Progenitor cell of endocrine pancreas (in vitro differentiated cells): Measurements from ENCODE around the gene CMIP. TPM values are rescaled to one million over a fixed set of nuclear protein-coding genes. Genes with fewer than 3 reads are reported as not detected.

ENCODE experiments used
- DNase-seq: peaks from one replicate; pipeline ENCODE4 v3.0.0; 2021; ENCODE audit warnings: low spot score; ENCODE audit not compliant: unreplicated experiment
- H3K27ac Mint-ChIP-seq: 2 replicates; pipeline ENCODE4 v1.8.0; 2021; ENCODE audit warnings: mild to moderate bottlenecking, moderate library complexity, mixed read lengths
- H3K27me3 Mint-ChIP-seq: 2 replicates; pipeline ENCODE4 v1.8.0; 2021; ENCODE audit warnings: mixed read lengths
- H3K36me3 Mint-ChIP-seq: 2 replicates; pipeline ENCODE4 v1.8.0; 2022; ENCODE audit warnings: mixed read lengths; ENCODE audit not compliant: insufficient read depth
- H3K4me1 Mint-ChIP-seq: 2 replicates; pipeline ENCODE4 v1.8.0; 2021; ENCODE audit warnings: low read depth, mixed read lengths
- H3K4me3 Mint-ChIP-seq: 2 replicates; pipeline ENCODE4 v1.8.0; 2021; ENCODE audit warnings: low read depth, mild to moderate bottlenecking, moderate library complexity, mixed read lengths
- H3K9me3 Mint-ChIP-seq: 2 replicates; pipeline ENCODE4 v1.8.0; 2021; ENCODE audit warnings: low read depth, mixed read lengths
- total RNA-seq: library from RNA; stranded (reverse); gene quantifications from 2 replicates; pipeline ENCODE4 v1.2.1, GENCODE V29; 2021
- TF ChIP-seq, protein P1 (sequence below): fragments of 200-600 bp; sonication (generic); IDR thresholded peaks from one replicate; pipeline ENCODE4 v1.5.0; 2021; ENCODE audit warnings: antibody characterized with exemption, mild to moderate bottlenecking; ENCODE audit not compliant: unreplicated experiment

CMIP gene
- total RNA-seq, 1 donor from 2014 or later: 62.7 TPM

DNA sequence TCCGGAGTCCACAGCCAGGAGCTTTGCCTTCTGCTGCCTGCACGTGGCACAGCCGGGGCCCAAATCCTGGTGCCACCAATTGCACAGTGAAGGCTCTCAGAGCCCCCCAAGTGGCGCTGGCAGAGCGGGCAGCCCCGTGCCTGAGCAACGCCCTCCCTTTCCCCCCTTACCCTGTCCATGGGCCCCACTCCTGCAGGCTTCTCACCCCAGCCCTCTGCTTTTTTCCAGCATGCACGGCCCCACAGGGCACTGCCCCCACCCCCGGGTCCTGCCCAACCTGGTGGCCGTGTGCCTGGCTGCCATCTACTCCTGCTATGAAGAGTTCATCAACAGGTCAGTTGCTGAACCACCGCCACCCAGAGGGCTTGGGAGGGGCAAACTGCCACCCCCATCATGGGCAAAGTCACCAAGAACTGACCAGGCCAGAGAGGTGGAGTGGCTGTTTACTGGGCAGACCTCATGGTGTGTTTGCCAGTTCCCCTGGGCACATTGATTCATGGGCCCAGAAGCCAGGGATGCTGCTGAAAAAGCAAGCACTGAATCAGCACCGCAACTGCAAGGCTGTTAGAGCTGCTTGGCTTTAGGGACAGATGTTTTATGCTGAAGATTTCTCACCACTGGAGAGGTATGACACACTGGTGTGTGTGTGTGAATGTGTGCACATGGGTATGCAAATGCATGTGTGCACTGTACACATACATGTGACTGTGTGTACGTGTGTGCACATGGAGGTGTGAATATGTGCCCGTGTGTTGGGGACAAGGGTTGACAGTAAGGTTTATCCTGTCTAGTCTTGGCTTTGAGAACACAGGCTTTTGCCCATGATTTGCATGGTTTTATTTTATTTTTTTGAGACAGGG, 227.4 kb downstream of the CMIP start:
- Mint-ChIP-seq H3K36me3 (peaks cover 16% of the 10 kb centered on the region), H3K27ac (no peak overlapping the region), H3K4me1 (no peaks in the 10 kb centered on the region), H3K9me3 (no peaks in the 10 kb centered on the region), H3K27me3 (no peaks in the 10 kb centered on the region), H3K4me3 (no peak overlapping the region)
- DNase-seq: no peak
- TF ChIP-seq, protein P1, sequence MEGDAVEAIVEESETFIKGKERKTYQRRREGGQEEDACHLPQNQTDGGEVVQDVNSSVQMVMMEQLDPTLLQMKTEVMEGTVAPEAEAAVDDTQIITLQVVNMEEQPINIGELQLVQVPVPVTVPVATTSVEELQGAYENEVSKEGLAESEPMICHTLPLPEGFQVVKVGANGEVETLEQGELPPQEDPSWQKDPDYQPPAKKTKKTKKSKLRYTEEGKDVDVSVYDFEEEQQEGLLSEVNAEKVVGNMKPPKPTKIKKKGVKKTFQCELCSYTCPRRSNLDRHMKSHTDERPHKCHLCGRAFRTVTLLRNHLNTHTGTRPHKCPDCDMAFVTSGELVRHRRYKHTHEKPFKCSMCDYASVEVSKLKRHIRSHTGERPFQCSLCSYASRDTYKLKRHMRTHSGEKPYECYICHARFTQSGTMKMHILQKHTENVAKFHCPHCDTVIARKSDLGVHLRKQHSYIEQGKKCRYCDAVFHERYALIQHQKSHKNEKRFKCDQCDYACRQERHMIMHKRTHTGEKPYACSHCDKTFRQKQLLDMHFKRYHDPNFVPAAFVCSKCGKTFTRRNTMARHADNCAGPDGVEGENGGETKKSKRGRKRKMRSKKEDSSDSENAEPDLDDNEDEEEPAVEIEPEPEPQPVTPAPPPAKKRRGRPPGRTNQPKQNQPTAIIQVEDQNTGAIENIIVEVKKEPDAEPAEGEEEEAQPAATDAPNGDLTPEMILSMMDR: no peak

DNA sequence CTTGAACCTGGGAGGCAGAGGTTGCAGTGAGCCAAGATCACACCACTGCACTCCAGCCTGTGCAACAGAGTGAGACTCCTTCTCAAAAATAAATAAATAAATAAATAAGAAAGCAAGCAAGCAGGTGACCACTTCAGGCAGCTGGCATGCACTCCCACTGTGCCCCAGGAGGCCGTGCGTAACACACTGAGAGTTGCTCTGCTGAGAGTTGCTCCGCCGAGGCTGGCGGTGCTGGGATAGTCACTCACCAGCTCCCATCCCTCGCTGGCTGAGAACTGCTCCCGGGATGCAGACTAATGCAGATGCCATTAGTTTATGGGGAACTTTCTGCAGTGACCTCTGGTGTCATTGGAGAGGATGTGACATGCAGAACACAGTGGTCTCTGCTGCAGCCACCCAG, 228.8 kb downstream of the CMIP start:
- Mint-ChIP-seq H3K27me3 (no peaks in the 10 kb centered on the region), H3K36me3 (peaks cover 16% of the 10 kb centered on the region), H3K4me1 (no peaks in the 10 kb centered on the region), H3K27ac (no peak overlapping the region), H3K4me3 (no peak overlapping the region), H3K9me3 (no peaks in the 10 kb centered on the region)
- TF ChIP-seq, protein P1: no peak
- no peak for DNase-seq

DNA sequence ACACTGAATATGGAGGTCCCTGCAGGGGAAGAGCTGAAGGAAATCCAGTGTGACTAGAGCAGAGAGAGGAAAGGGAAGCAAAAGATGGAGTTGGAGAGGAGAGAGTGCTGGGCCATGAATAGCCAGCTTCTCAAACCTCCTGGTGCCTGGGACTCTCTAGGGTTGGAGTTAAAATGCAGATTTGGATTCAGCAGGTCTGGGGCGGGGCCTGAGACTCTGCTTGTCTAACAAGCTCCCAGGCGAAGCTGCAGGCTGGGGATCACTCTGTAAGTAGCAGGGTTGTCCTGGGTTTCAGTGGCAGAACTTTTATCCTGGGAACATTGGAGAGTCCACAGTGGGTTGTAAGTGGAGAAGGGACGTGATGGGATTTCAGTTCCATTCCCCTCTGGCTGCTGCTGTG, 231.1 kb downstream of the CMIP start:
- no peaks in the 10 kb centered on the region for H3K27me3 Mint-ChIP-seq
- TF ChIP-seq, protein P1: no peak
- H3K4me3 Mint-ChIP-seq: no peak overlapping the region
- no peaks in the 10 kb centered on the region for H3K9me3 Mint-ChIP-seq
- peaks cover 14% of the 10 kb centered on the region for H3K36me3 Mint-ChIP-seq
- H3K4me1 Mint-ChIP-seq: no peaks in the 10 kb centered on the region
- DNase-seq: no peak
- H3K27ac Mint-ChIP-seq: no peak overlapping the region

DNA sequence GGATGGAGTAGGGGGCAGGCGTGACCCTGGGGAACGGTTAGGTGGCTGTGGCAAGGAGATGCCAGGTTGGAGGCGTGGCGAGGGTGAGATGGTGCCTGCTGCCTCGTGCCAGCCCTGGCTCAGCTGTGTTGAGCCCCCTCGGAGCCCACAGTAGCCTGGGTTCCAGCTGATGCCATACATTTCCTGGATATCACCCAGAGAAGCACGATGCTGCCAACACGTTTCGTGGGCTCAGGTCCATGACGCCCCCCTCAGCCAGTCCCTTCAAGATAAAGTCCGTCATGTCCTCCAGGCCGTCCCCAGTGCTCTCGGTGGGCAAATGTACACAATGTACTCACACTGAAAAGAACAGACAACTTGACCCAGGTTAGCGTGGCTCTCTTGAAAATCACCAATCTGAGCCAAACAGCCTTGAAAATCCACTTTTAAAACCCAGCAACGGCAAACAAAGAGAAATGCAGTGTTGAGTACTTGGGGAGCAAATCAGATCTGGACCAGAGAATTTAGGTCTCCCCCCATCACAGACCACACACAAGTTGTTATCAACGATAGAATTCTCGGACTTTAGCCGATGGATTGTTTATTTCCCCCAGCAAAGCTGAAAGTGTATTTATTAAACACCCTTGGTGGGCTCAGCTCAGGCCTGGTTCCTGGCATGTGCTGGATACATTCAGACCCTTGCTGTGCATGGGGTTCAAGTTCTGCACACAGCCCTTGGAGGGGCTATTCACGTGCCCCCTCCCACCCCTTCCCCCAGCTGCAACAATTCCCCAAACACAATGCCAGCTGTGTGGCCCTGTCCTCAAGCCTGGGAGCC, 231.7 kb downstream of the CMIP start:
- TF ChIP-seq, protein P1: no peak

DNA sequence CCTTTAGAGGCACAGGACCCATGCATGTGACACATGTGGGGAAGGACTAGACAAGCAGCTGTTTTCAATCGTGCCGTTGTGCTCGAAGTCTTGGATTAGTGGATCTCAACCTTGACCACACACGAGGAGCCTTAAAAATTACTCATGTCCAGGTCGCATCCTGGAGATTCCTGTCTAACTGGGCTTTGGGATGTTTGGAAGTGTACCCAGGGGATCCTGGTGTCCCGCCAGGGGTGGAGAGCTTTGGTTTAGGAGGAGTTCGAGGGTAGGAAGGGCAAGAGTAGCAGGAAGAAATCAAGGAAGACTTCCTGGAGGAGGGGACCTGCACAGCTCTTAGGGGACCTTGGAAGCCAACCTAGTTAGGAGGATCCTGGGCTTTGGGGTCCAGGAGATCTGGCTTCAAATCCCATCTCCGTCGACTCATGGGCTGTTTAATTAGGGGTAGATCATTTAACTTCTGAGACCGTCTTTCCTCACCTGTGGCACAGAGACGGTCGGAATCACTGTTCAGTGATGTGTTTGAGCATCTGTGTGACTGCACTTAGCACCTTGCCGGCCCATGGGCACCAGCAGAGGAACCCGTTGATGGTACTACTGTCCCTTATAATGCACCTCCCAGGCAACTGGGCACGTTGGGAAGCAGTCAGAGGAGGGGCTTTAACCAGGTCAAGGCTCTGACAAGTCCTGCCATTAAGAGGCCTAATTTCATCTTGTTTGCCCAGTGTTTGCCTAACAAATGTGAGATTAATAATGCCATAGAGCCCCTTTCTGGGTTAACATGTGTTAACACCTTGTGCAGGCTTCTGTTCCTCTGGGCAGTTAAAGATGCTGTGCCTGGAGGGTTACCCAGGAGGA, 232.5 kb downstream of the CMIP start:
- Mint-ChIP-seq H3K27ac (no peak overlapping the region), H3K36me3 (peaks cover 15% of the 10 kb centered on the region), H3K27me3 (no peaks in the 10 kb centered on the region), H3K9me3 (no peaks in the 10 kb centered on the region), H3K4me1 (no peaks in the 10 kb centered on the region), H3K4me3 (no peak overlapping the region)
- no peak for DNase-seq
- TF ChIP-seq, protein P1: no peak

More for the DNA sequence above, 231.7 kb downstream of the CMIP start:
- Mint-ChIP-seq H3K4me1 (no peaks in the 10 kb centered on the region), H3K4me3 (no peak overlapping the region), H3K27me3 (no peaks in the 10 kb centered on the region), H3K27ac (no peak overlapping the region), H3K36me3 (peaks cover 12% of the 10 kb centered on the region), H3K9me3 (no peaks in the 10 kb centered on the region)
- no peak for DNase-seq
